Hematopoietic multipotent progenitor cell treated with erythropoietin and hydrocortisone succinate and interleukin-3 and kit ligand, for 17 days (in vitro differentiated cells): ENCODE data around the gene DEPDC5.

ENCODE experiments used
- DNase-seq: peaks from one replicate; pipeline ENCODE4 v3.0.0-alpha.2; 2015; ENCODE audit warnings: low spot score

Gene DEPDC5

DNA sequence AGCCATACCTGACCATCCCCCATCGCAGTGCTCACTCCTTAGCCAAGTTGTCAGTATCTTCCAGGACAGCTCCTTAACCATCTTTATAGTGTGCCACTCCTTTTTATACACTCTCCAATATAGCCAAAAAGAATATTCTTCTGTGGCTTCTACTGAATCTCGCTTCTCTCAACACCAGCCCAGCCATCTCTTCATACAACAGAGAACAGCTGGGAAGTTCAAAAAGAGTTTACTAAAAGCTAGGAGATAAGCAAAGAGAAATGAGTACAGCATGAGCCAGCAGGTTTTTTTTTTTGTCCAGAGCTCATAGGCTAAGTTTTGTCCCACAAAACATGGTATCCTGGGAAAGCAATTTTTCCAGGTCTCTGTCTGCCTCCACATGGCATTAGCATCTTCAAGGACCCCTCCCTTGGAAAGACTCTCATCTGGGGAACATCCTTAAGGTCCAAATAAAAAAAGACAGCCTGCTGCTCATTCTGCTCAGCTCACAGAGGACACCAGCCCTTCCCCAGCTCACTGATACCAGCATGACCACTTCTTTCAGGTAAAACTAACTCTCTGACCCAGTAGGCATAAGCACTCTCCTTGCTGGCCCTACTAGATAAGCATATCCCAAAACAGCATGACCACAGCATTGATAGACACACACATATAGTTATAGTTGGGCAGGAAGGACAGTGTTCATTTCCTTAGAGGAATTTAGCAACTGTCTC, 141.7 kb downstream of the DEPDC5 start:
- DNase-seq, result peak; percentile 65

DNA sequence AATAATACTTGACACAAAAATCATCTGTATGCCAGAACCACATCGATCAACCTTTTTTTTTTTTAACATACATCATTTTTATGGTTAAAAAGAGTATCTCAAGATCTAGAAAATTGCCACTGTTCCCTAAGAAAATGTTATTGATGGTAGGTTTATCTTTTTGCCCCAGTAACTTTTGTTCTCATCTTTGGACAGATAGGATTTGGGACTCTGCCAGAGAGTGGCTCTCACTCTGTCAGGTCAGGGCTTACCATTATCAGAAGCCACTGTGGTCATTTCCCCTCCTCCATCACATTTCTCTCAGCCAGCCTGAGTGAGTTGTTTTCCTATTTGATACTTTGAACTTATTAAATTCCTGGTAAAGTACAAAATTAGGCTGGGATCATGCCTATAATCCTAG, 142.7 kb downstream of the DEPDC5 start:
- peak; percentile 18 for DNase-seq

DNA sequence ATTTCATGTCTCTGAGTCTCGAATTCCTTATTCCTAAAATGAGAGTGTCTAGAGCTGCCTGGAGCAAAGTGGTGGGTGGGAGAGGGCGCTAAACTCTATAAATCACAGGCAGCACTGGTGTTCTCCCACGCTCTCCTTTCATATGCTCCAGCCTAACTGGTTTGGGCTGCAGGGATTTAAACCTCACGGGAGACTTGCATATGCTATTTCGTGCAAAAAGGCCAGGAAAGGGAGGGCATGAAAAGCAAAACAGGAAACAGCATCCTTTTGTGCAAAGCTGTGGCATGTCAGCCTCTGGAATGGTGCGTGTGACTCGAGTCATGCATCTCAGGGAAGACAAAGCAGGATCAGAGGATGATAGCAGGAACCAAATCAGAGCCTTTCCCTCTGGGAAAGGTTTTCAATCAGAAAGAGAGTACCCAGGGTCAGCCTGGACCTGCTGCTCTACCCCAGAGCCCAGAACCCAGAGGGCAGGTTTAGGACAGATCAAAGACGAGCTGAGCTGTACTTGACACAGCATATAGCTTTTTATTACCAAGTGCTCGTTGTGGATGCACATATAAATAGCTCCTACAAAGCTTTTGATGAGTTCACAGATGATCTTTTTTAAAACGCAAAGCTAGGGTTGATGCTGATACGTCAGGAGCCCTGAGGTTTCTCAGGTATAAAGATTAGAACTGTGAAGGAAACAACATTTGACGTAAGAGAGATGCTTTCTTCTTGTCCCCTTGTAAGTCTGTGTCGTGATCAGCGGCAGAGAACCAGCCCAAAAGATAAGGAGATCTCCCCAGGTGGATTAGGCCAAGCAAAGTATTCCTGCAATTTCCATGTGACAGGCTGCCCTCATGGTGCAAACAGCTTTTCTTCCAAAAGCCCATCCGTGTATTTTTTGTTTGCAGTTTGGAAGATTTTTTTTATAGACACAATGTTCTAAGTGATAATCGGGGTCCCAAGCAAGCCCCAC, 144.3 kb downstream of the DEPDC5 start:
- DNase-seq, result no peak

DNA sequence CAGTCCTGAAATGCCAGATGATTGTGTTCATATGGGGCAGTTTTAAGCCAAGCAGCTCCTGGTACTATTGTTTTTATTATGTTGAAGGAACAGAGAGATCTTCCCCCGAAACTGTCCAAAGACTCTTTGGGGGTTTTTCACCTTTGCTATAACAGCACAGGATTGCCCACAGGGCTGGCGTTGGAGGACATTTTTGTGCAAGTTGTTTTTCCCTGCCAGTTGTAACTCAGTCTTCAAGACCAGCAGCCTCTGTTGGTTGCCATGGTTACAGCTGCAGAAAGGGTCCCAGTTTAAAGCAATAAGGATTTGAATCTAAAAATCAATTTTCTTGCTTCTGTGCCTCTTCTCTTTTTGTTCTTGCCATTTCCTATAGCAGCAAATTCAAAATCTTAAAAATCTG, 145.1 kb downstream of the DEPDC5 start:
- no peak for DNase-seq

DNA sequence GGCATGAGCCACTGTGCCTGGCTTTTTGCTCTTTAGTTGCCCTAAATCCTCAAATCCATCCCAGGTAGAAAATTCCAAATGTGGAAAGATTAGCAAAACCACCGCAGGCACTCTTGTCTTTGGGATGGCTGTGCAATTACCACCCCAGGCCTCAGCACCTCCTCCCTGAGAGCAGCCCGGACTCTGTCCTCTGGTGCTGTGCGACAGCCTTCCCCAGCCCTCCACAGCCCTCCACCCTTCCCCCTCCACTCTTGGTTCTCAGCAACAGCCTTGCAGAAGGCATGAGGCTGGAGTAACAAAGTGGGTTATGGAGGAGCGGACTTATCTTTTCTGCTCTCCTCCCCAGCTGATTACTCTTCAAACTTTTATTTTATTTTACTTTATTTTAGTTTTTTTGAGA, 145.8 kb downstream of the DEPDC5 start:
- no peak for DNase-seq

DNA sequence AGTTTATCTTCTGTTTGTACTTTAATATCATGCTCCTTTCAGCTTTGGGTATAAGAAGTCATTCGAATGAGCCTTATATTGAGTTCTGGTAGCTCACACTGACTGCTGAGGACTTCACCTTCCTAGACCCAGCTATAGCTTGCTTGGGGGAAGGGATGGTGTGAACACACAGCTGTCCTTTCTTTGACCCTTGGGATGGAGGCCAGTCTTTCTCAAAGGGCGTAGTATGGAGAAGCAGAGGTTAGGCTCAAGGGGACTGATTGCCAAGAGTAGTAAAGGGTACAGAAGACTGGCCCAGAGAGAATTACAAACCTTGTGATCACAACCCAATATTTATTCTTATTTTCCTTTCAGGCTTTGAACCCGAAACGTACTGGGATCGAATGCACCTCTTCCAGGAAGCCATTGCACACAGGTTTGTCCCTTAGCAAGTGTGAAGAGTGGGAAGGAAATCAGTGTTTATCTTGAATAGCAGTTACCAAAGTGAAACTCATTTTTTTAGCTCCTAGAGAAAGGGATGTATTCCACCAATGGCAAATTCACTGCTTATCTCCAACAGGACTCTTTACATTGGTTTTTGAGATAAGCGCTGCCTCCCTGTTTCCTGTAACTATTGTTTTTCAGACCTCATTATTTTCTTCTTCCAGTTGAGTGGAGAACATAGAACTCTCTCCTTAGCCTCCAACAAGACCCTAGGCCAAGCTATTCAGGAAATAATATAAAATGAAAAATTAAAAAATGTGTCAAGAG, 147.7 kb downstream of the DEPDC5 start:
- DNase-seq, result no peak

DNA sequence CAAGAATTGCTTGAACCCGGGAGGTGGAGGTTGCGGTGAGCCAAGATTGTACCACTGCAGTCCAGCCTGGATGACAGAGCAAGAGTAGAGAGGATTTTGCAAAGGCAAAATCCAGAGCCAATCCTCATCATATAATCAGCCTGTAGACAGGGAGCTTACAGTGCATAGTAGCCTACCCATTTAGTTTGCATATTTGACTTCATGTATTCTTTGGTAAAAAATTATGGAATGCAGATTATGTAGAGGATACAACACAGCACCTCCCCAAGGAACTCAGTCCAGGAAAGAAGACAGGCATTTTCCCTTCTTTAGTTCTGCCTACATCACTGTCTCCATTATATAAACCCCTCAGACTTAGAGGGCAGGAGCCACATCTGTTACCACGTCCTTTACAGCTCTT, 150.8 kb downstream of the DEPDC5 start:
- no peak for DNase-seq

DNA sequence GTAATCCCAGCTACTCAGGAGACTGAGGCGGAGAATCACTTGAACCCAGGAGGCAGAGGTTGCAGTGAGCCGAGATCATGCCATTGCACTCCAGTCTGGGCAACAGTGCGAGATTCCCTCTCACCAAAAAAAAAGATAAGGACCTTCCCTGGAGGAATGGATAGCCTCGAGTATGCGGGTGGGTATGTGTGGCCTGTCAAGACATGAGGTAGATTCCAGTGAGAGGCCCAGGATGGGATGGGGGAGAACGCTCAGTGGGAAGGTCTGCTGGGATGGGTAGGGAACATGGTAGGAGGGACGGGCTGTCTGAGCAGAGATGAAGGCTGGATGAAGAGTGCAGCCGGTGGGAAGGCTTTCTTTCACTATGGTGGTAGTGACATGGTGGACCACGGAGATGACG, 151.5 kb downstream of the DEPDC5 start:
- no peak for DNase-seq

DNA sequence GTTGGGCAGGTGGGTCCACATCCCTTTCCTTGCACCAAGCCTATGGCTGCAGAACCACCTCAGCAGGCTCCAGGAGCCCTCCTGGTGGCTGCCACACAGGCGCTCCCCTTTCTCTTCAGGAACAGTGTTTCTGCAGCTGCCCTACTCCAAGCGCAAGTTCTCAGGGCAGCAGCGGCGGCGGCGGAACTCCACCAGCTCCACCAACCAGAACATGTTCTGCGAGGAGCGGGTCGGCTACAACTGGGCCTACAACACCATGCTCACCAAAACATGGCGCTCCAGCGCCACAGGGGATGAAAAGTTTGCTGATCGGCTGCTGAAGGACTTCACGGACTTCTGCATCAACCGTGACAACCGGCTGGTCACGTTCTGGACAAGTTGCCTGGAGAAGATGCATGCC, 152.3 kb downstream of the DEPDC5 start:
- no peak for DNase-seq

DNA sequence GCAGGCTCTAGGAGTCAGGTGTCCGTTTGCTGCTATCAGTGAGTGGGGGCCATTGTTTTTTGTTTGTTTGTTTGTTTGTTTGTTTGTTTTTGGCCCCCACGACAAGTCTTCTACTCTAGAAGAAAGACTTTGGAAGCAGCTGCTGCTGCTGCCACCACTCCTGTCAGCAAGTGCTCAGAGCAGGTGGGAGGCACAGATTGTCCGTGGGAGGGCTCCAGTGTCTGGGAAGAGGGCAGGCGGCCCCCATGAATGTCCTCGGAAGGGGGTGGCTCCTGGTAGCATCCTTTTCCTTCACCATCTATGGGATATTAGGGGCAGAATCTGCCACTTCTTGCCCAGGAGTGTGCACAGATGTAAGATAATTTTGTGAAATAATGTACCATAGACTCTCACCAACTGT, 152.8 kb downstream of the DEPDC5 start:
- DNase-seq, result no peak

DNA sequence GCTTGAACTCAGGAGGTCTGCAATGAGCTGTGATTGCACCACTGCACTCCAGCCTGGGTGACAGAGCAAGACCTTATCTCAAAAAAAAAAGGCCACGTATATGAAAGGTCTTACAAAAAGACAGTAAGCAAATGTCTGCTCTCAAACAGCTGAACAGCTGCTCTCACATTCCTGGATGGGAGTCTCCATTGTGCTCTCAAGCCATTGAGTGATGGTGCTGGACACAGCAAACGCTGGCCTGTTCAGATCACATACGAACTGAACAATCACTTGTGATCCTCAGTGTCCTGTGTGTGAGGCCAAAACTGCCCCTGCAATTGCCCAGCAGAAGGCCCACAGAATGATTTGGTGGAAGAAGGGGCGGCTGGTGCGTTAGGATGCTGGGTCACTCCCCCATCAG, 156.2 kb downstream of the DEPDC5 start:
- no peak for DNase-seq

DNA sequence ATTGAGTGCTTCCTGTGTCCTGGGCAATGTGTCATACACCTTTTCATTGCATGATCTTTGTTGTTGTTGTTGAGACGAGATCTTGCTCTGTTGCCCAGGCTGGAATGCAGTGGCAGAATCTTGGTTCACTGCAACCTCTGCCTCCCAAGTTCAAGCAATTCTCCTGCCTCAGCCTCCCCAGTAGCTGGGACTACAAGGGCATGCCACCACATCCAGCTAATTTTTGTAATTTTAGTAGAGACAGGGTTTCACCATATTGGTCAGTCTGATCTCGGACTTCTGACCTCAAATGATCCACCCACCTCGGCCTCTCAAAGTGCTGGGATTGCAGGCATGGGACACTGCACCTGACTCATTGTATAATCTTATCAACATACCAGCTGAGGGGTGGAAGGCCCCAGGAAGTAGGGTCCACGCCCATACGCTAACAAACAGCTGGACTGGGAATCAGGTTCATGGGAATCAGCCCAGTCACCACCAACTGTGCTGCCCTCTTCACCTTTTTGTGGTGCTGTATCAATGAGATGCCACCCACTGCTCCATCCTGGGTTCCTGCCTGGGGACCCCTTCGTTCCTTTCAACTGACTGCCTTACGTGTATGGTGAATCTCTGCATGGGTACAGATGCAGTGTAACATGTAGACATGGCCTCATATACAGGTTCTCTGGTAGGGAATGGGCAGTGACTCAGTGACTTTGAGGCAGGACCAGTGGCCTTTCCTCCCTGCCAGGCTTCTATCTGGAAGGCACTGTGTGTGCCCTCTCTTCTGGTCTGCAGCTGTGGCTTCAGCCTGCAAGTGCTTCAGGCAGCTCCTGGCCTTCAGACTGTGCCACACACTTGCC, 158.0 kb downstream of the DEPDC5 start:
- no peak for DNase-seq

DNA sequence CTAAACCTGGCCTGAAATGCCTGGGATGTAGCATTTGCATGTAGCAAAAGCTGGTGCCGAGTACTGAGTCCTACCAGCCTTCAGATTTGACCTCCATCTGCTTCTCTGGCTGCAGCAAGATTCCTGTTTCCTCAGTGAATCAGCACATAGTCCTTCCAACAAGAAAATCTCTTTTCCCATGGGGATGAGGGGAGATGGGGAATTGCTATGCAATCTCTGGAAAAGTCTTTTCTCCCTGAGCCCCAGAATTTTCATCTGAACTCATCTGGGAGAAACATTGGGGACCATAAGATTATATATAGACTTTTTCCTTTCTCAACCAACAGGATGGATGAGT, 158.6 kb downstream of the DEPDC5 start:
- no peak for DNase-seq

DNA sequence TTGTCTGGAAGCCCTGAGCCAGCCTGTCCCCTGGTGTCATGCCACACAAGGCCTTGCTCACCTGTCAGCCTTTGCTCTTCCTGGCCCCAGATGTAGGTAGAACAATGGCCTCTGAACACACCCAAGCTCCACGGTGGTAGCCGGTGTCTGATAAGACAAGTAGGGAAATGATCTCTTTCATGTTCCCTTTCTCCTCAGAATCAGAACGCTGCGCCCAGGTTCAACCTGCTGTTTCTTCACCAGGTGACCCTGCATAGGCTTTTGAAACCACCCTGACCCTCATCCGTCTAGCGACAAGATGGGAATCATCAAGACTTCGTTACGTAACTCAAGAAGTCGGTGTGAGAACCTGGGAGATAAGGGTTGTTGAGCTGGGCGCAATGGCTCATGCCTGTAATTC, 161.8 kb downstream of the DEPDC5 start:
- no peak for DNase-seq

DNA sequence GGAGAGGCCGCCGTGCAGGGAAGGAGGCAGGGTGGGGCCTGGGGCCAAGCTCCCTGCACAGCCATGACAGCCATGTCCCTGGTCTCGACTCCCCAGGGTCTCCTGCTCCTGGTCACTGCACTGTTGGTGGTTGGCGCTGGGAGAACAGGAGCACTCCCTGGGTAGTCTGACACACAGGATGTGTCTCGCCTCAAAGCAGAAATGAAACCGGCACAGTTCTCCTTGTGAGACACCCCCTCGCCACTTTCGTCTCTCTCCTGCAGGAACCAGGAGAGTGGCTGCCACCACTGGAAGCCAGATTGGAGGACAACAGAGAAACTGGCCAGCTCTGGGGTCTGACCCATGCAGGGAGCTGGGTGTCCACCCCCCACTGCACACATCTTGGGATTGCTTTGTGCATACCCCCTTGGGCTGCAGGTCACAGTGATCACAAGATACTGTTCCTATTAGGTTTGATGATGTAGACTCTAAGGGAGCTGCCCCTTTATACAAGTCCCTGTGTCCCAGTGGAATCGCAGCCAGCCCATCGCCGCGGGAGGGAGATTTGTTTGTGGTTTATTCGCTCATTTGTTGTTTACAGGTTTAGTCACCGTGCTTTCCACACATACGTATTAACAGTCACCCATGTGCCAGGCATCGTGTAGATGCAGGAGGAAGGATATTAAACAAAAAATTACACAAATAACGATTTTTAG, 163.6 kb downstream of the DEPDC5 start:
- DNase-seq, result no peak

DNA sequence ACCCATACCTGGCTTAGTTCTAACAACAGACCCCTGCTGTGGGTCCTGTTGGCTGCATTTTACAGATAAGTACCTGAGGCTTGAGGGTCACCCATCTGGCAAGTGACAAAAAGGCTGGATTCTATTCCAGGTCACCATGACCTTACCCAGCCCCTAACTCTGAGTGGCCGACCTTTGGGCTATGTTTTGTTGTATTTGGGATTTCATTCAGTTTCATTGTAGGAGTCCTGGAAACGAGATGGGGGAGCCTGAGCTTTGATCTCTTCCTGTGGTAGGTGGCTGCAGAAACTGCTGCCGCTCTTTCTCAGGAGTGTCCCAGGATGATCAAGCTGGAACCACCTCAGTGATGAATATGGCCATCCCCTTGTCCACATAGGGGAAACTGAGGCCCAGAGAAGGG, 165.9 kb downstream of the DEPDC5 start:
- no peak for DNase-seq

DNA sequence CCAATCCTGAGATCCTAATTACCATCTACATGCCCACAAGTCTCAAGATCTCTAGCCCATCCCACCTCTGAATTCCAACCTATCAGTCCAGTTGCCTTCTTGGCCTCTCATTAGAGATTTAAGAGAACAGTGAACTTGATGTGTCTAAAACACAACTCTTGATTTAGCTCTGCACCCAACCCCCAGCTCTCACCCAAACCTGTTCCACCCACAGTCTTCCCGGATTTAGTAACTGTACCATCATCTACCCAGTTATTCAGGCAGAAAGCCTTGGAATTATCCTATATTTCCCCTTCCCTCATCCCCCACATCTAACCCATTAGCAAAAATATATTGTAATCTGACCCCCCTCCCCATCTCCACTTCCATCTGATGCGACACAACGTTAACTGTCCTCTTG, 166.5 kb downstream of the DEPDC5 start:
- no peak for DNase-seq

DNA sequence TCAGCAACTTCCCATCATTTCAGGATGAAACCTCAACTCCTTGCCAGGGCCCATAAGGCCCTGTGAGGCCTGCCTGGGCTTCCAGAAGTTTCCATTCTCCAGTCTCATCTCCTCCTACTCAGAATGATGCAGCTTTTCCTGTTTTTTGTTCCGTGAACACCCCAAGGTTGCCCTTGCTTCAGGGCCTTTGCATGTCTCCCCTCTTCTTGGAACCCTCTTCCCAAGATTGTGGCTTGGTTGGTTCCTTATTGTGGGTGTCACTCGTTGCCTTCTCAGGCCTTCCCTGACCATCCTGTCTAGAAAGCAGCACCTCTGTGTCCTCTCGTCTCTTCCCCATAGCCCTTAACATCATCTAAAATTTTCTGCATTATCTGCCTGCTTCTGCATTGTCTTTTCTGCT, 167.3 kb downstream of the DEPDC5 start:
- no peak for DNase-seq

DNA sequence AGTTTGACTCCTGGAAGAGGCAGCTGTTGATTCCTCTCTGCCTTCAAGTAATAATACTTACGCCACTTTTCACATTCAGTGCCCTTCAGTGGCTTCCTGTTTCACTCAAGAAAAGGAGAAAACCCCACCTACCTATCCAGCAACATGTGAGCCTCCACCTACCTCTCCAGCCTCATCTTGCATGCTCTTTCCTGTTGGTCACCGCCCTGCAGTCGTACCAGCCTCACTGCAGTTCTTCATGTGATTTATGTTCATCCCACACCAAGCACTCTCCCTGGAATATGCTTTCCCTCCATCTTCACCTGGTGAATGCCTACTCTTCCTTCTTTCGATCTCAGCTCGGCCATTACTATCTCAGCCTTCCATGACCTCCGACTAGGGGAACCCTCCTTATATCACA, 168.7 kb downstream of the DEPDC5 start:
- DNase-seq, result no peak

DNA sequence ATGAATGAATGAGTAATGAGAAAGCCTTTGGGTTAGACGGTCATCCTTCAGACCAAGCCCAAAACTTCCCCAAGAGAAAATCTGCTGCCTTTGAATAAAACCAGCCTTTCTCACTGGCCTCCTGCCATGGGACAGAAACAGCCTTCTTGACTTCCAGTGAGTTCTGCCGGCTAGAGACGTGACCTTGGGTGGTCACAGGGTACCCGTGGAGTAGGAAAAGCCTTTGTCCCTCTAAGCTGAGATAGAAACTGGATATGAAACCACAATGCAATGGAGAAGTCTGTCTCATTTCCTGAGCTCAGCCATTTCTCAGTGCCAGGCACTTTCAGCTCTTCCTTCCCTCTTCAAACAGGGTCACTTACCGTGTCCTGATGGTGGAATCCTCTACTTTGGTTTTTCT, 169.3 kb downstream of the DEPDC5 start:
- no peak for DNase-seq

DNA sequence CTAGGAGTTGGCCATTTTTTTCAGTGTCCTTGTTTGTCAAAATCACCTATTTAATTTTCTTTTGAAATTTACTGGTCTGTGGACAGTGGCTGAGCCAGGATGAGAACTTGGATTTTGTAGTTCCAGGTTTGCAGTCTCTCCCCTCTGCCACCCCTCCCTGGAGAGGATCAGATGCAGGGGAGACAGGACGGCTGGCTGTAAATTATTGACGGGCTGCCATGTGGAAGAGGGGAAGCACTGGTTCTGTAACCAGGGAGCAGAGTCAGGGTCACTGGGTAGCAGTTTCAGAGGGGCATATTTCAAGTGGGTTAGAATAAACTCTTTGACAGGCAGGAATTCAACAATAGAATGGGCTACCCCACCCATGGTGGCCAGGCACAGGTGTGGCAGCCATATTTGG, 169.9 kb downstream of the DEPDC5 start:
- no peak for DNase-seq
